GM21737 (cell line): ENCODE results near the gene CNTNAP2.

Experiments used
- ATAC-seq: cut with Tn5 transposase; IDR thresholded peaks from one replicate; pipeline ENCODE4 v1.9.1; 2021; ENCODE audit warnings: mild to moderate bottlenecking, moderate library complexity; ENCODE audit not compliant: unreplicated experiment

The CNTNAP2 gene

DNA sequence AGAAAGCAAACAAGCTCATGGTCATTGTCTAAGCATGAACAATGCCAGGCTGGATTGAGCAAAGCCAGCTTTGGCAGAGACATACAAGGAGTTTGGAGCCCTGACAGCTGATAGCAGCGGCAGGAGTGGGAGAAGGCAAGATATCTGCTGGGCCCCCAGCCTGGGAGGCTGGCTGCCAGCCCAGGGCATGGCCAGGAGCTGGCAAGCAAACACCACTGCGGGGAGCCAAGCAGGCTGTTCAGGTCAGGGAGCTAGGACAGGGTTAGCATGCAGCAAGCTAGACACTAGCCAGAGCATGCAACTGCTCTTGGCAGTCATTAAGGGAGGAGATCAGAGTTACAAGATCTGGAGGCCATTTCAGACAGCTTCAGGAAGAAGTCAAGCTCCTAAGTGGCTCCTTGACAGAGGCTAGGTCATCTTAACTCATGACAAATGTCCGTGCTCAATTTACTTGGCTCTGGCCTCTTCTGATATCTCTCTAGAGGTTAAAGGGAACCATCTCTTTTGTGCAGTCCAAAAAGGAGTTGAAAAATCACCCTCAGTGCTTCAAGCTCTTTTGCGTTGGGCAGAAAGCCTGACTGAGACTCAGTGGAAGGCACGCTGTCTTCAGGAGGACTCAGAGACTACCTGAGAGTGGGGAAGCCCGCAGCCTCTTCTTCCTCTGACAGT, 2037.1 kb downstream of the CNTNAP2 start:
- ATAC-seq = no peak

GRCh38 chr7:148155000-148155399, 2038.4 kb downstream of the CNTNAP2 start:
- no peak for ATAC-seq

- no peak for ATAC-seq
Measured at GRCh38 chr7:148155826-148156225, 2039.2 kb downstream of the CNTNAP2 start.

DNA sequence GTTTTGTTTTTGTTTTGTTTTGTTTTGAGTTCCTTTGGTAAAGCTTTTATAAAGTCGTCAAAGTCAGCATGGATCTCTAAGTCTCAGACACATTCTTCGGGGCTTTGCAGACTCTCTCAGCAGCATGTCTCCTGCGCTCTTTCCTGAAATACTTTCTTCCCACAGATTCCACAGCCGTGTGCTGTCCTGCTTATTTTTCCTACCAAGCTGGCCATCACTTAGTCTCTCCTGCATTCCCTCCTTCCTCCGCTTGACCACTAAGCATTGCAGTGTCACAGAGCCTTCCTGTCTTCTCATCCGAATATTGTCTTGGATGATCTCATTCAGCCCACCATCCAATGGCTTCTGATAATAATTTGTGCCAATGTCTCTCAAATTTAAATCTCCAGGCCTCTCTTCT, 2039.6 kb downstream of the CNTNAP2 start:
- ATAC-seq = no peak

- no peak for ATAC-seq
Measured at GRCh38 chr7:148159331-148159730, 2042.7 kb downstream of the CNTNAP2 start.

- ATAC-seq = no peak
Measured at GRCh38 chr7:148161776-148162175, 2045.2 kb downstream of the CNTNAP2 start.

DNA sequence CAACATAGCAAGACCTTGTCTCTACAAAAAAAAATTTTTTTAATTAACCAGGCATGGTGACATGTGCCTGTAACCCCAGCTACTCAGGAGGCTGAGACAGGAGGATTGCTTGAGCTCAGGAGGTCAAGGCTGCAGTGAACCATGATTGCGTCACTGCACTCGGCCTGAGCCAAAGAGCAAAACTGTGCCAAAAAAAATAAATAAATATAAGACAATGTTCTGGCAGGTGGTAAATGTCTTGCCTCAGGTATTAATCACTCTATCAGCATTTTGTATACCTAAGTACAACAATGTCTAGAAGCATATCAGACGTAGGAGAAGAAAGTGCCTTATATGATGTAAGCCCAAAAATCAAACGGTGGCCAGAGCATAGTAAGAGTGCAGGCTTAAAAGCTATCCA, 2046.2 kb downstream of the CNTNAP2 start:
- no peak for ATAC-seq

DNA sequence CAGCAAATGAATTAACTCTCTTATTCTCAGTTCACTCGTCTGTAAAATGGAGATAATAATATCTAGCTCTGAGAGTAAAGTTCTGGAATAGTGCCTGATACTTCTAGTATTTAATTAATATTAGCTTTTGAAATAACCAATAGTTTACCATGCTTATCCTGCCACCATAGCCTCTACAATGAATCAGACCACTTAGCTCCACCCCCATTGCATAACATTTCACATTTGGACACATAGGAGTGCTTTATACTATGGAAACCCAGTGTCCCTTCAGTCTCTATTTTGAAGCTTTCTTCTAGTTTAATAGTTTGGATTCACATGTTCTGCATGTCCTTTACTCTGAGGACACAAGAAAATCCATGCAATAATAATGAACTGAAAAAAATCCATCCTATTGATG, 2046.6 kb downstream of the CNTNAP2 start:
- ATAC-seq = no peak

GRCh38 chr7:148172920-148173319, 2056.3 kb downstream of the CNTNAP2 start:
- ATAC-seq = no peak

GRCh38 chr7:148173369-148173768, 2056.8 kb downstream of the CNTNAP2 start:
- ATAC-seq = no peak

DNA sequence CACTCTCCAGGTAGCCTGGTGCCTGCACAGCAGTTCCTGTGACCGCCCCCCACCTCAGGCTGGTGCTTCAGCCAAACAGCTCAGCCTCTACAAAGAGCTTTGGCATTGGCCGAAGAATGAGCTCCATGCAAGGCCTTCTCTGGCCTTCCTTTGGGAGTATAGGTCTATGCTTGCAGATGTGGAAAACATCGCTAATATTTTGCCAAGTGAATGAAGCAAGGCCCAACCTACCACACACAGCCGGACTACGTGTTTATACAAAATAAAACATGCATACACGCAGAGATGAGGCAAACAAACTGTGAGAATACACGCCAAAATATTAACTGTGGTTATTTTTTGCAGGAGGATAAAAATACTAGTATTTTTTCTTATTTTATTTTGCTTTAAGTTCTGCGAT, 2057.8 kb downstream of the CNTNAP2 start:
- ATAC-seq = no peak

DNA sequence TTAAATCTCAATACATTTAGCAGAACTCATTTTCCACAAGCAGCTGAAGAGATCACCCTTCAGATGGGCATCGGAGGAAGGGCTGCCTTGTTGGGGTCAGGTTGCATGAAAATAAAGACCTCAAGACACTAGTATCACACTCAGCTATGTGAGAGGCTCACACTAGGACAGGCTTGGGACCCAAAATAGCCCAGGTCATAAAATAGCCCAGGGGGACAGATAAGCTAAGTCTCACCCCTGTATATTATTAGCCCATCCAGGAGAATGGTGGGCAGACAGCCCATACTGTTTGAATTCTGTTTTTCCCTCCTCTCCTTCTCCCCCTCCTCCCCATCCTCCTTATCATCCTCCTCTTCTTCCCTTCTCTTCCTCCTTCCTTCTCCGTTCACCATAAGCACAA, 2058.9 kb downstream of the CNTNAP2 start:
- ATAC-seq = no peak

GRCh38 chr7:148177972-148178371, 2061.4 kb downstream of the CNTNAP2 start:
- no peak for ATAC-seq

DNA sequence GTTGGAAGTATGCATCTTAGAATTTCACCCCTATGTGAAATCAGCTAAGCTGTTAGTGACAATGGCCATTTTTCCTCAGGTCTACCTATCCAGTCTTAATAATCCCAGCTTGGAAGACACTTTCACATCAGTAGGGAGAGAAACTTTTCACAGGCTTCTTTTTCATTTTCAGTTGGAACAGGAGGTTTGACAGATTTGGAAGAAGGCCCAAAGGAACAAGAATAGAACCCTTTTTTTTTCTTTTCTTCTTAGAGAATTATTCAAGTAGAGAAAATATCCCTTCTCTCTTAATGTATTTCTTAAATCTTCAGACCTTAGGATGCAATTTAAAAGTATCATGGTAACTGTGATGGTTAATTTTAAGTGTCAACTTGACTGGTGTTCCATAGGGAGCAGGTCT, 2063.5 kb downstream of the CNTNAP2 start:
- ATAC-seq = no peak

- no peak for ATAC-seq
Measured at GRCh38 chr7:148182264-148182663, 2065.7 kb downstream of the CNTNAP2 start.

- ATAC-seq = no peak
Measured at GRCh38 chr7:148185041-148185440, 2068.4 kb downstream of the CNTNAP2 start.

GRCh38 chr7:148187471-148187870, 2070.9 kb downstream of the CNTNAP2 start:
- ATAC-seq = no peak

DNA sequence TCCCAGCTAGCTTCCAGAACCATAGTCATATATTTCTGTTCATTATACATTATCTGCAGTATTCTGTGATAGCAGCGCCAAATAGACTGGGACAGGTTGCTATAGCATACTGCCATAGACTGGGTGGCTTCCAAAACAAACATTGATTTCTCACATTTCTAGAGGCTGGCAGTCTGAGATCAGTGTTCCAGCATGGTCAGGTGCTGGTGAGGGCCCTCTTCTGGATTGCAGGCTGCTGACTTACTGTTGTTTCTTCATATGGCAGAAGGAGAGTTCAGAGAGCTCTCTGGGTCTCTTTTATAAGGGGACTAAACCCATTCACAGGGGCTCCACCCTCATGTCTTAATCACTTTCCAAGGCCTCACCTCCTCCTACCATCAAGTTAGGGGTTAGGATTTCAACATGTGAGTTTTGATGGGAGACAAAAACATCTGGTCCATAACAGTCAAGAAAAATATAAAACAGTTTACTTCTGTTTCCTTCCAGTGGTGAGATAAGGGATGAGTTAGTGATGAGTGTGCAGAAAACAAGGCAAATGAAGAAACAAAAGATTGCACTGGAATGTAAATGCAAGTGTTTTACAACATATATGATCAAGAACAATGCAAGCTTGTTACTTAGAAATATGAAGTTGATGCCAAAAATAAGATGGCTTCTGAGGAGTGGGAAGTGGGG, 2074.9 kb downstream of the CNTNAP2 start:
- ATAC-seq = no peak

DNA sequence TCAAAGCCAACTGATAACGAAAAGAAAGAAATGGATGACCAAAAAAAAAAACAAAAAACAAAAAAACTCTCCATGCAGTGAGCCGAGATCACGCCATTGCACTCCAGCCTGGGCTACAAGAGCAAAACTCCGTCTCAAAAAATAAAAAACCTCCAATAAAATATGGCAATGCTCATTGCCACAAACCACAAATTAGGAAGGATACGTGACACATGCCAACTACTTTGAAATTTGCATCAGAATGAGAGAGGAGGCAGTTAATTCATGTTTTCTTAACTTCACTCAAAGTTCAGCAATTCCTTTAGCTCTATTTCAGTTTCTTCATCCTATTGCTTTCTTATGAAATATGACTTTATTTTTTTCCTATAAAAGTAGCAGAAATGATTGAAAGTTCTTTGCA, 2075.9 kb downstream of the CNTNAP2 start:
- ATAC-seq = no peak

GRCh38 chr7:148201992-148202391, 2085.4 kb downstream of the CNTNAP2 start:
- ATAC-seq = no peak

GRCh38 chr7:148204639-148205304, 2088.2 kb downstream of the CNTNAP2 start:
- no peak for ATAC-seq

DNA sequence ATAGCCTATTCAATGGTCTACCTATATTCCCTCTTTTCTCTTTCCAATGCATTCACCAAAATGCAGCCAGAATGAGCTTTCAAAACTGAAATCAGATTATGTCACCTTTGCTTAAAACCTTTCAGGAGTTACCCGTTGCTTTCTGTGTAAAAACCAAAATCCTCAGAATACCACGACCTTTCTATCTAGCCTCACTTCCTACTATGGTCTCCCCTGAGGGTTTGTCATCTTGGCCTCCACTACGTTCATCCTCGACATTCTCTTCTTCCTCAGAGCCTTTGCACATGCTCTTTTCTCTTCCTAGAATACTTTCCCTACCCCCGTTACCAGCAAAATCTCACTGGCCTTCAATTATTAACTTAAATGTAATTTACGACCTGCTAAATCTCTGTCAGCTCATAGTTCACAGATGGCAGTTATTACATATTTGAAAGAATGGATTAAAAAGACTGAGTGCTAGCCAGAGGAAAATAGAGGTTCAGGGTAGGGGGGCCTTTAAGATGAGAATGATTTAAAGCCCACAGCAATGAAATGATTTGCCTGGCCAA, 2093.1 kb downstream of the CNTNAP2 start:
- no peak for ATAC-seq
